Stimulated activated CD4-positive, alpha-beta T cell treated with anti-CD3 and anti-CD28 coated beads, Interleukin-4, amount 100 ng/mL, for 24 hours (primary cell): ENCODE measurements around the gene RPS25.
"Not testable (repeated sequence)": the region's sequence is repeated elsewhere in the genome, so short reads cannot be mapped to it uniquely, and the experiment has no call there.

Experiments used
- DNase-seq: peaks from one replicate; pipeline ENCODE4 v3.0.0-alpha.2; 2020

RPS25 gene

DNA sequence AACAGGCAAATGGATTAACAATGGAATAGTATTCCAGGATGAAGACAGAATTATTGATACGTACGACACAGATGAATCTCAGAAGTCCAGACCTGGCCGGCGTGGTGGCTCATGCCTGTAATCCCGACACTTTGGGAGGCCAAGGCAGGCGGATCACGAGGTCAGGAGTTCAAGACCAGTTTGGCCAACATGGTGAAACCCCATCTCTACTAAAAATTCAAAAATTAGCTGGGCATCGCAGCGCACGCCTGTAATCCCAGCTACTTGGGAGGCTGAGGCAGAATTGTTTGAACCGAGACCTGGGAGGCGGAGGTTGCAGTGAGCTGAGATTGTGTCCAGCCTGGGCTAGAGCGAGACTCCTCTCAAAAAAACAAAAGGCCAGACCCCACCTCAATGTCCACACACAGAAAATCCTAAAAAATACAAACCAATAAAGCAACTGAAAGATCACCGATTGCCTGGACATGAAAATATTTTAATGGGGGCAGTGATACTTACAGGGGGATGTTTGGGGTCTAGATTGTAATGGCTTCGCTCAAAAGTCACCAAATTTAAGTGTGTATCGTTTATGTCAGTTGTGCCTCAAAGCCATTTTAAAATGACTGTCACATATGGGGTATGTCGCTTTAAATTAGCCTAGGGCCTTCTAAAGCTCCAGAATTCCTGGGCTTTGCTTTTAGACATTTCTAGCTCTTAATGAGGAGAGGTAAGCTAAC, 3.8 kb downstream of the RPS25 start:
- DNase-seq: no peak

DNA sequence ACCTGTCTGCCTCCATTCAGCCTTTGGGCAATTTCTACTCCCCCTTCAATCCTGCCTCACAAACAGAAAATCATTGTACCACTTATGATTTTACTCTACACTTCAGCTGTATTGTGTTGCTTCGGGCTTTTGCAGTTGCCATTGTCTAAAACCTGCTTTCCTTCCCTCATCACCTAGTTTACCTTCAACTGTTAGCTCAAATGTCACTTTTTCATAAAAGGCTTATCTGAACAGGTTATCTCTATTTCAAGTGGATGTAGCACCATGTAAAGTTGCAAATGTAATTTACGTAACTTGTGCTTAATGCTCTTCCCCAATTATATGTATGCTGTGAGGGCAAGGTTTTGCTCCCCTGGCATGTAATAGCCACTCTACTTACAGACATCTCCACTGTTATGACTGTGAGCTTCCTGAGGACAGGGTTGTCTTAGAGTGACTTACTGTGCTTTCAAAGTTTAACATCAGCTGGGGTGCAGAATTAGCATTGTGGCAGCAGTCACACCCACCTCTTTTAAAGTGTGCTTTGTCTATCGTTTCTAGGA, 5.4 kb downstream of the RPS25 start:
- DNase-seq: no peak

DNA sequence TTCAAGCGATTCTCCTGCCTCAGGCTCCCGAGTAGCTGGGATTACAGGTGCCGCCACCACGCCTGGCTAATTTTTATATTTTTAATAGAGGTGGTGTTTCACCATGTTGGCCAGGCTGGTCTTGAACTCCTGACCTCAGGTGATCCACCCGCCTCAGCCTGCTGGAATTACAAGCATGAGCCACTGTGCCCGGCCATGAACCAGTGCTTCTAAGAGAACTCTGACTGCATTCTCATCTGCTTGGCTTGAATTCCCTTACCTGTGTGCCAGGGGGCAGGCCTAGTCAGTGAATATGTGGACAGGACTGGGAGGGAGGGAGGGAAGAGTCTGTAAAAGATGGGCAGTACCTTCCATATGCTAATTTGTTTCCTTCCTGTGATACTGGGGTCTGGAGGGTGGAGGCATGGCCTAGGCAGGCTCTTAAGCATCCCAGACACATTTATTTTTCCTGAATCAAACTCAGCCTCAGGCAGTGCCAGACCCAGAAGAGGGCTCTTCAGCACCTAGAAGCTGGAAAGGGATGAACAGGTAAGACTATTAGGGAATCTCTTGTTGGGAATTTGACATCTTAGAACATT, 6.6 kb downstream of the RPS25 start:
- DNase-seq: no peak

DNA sequence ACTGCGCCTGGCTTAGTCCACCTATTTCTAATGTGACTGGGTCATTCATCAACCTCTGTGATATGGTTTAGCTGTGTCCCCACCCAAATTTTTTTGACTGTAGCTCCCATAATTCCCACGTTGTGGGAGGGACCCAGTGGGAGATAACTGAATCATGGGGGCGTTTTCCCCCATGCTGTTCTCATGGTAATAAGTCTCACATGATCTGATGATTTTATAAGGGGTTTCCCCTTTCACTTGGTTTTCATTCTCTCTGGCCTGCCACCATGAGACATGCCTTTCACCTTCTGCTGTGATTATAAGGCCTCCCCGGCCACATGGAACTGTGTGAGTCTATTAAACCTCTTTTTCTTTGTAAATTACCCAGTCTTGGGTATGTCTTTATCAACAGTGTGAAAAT, 11.5 kb downstream of the RPS25 start:
- DNase-seq: no peak

DNA sequence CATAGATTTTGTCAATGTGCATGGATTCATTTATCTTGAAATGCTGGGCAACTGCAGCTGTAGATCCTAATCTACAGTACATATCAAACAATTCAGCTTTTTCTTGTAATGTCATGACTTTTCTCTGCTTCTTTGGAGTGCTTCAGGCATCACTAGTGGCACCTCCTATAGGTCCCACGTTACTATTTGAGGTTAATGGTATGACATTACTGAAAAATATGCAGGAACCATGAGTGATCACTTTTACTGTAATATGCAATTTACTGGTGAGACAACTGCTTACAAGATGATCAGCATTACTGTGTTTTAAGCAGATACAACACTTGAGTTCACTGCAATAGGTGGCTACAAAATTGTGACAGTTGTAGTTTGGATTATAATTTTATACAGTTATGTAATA, 17.2 kb downstream of the RPS25 start:
- no peak for DNase-seq

DNA sequence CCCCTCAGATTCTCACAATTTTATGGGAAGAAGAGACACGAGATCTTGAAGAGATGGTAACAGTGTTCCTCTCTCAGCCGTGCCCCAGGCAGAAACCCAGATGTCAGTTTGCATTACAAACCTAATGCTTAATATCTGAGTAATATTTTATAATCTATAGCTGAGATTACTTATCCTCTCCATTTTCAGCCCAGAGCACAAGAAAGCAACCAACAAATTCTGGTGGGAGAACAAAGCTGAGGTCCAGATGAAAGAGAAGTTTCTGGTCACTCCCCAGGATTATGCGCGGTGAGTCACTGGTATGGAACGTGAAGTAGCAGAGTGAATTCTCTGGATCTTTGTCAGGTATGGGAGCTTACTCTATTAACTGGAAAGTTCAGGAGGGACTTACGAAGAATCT, 19.3 kb downstream of the RPS25 start:
- no peak for DNase-seq

DNA sequence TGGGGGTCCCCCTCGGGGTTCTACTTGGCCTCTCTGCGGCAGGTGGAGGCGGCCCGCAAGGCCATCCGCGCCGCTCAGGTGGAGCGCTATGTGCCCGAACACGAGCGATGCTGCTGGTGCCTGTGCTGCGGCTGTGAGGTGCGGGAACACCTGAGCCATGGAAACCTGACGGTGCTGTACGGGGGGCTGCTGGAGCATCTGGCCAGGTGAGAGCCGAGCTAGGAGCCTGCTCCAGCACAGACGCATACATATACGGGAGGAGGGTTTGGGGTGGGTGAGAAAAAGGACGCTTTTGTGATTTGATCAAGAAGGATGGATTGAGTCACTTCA, 19.8 kb downstream of the RPS25 start:
- no peak for DNase-seq

DNA sequence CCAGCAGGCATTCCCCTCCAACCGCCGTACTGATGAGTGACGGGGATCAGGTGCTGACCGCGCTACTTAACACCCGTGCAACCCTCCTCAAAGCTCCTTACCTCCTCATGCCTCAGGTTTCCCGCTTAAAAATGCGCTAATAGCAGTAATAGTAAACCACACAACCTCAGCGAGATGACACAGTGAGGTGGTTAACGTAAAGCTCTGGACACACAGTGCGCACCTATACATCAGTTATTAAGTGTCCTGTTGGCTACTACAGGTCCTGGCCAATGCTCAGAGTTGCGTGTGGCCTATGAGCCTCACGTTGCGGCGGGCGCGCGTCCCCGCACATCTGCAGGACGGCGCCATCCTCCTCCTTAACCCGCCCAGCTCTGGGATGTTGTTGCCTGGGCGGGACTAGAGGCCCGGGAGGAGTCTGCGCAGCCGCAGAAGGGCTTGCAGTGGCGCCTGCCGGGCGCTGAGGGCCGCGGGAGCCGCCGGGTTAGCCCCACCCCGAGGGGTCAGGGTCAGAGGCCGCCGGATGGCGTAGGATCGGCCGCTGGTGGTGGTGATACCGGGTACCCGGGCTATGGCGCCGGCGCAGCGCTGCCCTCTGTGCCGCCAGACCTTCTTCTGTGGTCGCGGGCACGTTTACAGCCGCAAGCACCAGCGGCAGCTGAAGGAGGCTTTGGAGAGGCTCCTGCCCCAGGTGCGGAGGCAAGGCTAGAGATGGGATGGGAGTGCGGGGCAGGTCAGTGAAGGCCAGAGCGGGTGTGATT, 20.3 kb downstream of the RPS25 start, which contains the start of gene CENATAC:
Gene CENATAC, plus strand, starts transcription at position 512 of the 761 bp plus-strand sequence. Its CDS starts 60 bp downstream, at position 572.
- peak; percentile 95 for DNase-seq

DNA sequence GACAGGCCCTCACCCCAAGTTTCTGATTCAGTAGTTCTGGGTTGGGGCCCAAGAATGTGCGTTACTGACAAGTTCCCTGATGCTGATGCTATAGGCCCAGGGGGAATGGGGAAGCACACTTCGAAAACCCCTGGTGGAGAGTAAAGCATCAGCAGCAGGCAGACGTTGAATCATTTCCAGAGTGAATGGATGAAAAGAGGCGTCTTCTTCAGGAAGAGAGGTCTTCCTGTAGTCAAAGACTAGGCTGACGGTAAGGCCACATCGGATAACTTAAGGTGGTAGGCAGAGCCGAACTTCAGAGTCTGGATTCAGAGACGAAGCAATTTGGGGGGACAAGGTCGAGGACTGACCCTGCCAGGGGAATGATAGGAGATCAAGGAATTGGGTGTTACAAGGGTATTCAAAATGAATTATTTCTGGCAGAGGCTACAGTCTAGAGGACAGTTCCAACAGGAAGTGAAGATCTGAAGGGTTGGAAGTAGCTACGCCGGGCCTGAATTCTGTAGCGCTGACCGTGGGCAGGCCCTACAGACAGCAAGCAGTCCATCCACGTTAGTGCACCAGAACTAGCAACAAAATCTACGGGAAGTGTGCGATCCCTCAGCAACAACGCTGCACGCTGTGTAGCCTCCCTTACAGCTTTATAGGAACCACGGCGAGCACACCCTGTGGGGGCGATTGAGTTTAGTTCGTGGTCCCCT, 21.1 kb downstream of the RPS25 start:
- DNase-seq: peak; percentile 59

DNA sequence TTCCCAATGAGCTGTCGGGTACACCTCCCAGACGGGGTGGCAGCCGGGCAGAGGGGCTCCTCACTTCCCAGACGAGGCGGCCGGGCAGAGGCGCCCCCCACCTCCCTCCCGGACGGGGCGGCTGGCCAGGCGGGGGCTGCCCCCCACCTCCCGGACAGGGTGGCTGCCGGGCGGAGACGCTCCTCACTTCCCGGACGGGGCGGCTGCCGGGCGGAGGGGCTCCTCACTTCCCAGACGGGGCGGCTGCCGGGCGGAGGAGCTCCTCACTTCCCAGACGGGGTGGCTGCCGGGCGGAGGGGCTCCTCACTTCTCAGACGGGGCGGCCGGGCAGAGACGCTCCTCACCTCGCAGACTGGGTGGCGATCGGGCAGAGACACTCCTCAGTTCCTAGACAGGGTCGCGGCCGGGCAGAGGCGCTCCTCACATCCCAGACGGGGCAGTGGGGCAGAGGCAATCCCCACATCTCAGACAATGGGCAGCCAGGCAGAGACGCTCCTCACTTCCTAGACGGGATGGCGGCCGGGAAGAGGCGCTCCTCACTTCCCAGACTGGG, 26.6 kb downstream of the RPS25 start:
- DNase-seq: not testable (repeated sequence)

DNA sequence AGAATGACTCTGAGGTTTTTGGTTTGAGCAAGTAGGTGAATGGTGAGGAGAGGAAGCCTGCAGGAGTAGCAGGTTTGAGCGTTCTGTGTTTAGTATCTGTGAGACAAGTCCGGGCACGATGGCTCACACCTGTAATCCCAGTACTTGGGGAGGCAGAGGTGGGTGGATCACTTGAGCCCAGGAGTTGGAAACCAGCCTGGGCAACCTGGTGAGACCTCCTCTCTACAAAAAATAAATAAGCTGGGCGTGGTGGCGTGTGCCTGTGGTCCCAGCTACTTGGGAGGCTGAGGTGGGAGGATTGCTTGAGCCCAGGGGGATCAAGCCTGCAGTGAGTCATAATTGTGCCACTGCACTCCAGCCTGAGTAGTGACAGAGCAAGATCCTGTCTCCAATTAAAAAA, 29.9 kb downstream of the RPS25 start:
- DNase-seq: no peak

DNA sequence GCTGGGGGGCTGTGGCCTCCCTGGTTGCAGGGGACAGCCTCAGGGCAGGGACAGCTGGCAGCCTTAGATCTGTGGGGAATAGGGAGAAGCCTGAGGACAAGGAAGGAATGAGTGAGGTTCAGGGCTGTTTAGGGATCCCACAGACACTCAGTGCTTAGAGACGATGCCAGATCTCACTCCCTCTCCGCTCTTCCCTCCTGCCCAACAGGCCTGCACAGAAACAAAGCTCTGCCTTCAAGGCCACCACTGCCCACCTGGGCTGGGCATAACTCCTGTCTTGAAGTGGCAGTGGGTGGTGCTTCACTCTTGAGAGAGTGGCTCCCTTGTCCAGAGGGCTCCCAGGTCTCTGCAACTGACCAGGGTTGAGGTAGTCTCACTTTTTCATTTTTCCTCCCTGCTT, 33.3 kb downstream of the RPS25 start:
- DNase-seq: no peak

DNA sequence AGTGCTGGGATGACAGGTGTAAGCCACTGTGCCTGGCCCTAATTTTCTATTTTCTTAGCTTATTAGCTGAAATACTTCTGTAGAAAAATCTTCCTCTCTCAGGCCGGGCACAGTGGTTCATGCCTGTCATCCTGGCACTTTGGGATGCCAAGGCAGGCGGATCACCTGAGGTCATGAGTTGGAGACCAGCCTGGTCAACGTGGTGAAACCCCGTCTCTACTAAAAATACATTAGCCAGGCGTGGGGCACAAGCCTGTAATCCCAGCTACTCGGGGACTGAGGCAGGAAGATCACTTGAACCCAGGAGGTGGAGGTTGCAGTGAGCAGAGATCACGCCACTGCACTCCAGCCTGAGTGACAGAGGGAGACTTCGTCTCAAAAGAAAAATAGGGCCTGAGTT, 33.8 kb downstream of the RPS25 start:
- not testable (repeated sequence) for DNase-seq

DNA sequence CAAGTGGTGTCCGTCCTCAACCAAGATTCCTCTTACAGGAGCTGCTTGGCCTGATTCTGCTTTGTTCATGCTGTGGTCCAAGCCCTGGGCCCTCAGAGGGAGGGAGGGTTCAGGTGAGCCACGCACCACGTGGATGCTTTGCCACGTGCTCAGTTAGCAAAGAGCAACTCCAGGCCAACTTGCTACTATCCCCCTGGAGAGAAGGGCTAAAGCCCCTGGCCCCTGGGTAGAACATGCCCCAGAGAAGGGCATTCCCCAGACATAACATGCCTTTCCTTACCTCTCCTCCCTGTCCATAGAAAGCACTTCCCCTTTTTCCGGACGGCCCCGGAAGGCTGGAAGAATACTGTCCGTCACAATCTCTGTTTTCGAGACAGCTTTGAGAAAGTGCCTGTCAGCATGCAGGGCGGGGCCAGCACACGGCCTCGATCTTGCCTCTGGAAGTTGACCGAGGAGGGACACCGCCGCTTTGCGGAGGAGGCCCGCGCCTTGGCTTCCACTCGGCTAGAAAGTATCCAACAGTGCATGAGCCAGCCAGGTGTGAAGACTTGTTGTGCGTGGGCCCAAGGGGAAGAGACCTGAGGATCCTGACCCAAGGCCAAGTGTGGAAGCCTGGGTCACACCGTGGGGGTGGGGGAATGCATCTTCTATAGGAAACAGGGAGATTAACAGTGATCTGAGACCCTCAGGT, 37.8 kb downstream of the RPS25 start:
- no peak for DNase-seq

DNA sequence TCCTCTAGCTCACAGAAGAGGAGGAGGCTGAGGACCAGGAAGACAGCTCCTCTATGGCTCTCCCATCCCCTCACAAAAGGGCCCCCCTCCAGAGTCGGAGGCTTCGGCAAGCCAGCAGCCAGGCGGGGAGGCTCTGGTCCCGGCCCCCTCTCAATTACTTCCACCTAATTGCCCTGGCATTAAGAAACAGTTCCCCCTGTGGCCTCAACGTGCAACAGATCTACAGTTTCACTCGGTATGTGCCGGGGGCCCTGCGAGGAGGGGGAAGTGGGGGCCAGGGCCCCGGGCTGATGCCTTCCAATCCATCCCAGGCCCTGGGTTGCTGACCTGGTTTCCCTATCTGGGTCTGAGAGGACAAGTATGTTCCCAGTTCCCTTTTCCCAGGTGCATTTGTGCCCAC, 38.7 kb downstream of the RPS25 start:
- no peak for DNase-seq

DNA sequence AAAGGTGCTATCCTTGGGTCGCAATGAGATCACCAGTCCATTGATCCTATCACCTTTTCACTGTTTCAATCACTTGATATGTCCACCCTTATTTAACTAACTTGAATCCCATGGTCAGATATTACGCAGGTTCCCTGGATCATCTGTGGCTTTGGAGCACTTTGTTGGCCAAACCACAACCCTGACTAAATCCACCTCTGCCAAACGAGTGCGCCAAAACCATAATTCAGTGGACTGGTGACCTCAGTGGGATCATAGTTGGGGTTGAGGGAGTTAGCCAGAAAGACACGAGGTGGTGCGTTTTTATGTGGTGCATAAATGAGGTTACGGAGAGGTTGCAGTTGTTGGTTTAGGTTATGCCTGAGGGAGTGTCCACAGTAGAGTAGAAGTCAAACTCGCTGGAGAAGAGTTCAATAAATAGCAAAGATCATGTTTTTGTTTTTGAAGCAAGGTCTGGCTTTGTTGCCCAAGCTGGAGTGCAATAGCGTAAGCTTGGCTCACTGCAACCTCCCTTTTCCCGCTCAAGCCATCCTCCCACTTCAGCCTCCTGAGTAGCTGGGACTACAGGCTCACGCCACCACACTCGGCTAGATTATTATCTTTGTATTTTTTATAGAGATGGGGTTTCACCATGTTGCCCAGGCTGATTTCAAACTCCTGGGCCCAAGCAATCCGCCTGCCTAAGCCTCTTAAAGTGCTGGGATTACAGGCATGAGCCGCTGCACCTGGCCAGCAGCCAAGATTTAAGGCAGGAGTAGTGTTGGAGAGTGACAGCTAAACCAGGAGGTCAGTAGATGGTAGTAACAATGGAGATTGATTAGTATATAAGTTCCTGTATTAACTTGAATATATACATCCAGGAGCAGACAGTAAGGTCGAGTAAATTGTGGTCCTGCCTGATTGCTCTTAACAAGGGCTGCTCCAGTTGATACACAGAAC, 42.1 kb downstream of the RPS25 start:
- no peak for DNase-seq

DNA sequence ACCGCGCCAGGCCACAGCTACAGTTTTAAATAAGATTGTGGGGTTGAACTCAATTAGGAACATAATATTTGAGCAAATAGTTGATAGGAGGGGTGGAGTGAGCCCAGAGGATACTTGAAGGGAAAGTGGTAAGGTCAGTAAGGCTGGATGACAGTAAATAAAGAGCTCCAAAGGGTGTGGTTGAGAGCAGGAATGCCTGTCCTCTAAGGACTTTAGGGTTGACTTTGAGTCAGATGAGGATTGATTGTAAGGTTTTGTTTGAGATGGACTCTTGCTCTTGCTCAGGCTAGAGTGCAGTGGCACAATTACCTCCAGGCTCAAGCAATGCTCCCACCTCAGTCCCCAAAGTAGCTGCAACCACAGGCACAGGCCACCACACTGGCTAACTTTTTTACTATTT, 44.2 kb downstream of the RPS25 start:
- DNase-seq: no peak

DNA sequence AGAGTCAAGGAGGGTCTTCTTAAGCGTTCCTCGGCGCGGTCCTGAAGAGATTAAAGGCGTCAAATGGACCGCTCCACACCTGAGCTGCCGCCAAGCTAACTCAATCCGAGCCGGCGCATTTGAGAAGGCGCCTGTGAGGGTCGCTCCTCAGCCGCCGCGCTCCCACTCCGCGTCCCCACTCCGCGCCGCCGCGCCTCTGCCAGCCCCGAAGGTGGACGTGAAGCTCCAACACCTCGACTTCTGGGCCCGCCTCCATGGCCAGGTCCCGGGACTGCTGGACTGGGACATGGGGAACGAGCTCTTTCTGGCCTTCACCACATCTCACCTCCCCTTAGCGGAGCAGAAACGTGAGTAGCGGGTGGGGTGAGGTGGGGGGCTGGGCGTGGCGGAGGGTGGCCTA, 46.5 kb downstream of the RPS25 start, which contains the start of gene FOXR1:
Gene FOXR1, plus strand, starts transcription at position 116 of the 400 bp plus-strand sequence. Its CDS starts 171 bp downstream, at position 287.
- DNase-seq: no peak

DNA sequence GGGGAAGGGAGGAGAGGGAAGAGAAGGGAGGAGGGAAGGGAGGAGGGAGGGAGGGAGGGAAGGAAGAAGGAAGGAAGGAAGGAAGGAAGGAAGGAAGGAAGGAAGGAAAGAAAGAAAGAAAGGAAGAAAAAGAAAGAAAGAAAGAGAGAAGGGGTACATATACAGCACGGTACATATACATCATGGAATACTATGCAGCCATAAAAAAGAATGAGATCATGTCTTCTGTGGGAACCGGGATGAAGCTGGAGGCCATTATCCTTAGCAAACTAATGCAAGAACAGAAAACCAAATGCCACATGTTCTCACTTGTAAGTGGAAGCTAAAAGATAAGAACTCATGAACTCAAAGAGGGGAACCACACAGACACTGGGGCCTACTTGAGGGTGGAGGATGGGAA, 48.6 kb downstream of the RPS25 start:
- not testable (repeated sequence) for DNase-seq
